Measurements from ENCODE around the gene MFN2.

MFN2 gene

DNA sequence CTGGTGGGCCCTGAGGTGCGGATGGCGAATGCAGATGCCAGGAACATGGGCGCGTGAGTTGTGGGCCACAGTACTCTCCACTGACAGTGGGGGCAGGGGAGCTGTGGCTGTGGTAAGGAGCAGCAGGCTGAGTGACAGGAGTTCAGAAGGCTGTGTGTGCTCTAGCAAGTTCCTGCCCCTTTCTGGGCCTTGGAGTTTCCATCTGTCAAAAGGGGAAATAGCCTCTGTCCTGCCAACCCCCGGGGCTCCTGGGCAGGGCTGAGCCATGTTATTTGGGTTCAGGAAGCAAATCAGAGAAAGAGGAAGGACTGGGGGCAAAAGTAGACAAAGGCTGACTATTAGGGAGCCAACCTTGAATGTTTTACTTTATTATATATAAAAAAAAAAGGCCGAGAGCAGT lies 19.5 kb upstream of the MFN2 start:
- no peak for FAIRE-seq

DNA sequence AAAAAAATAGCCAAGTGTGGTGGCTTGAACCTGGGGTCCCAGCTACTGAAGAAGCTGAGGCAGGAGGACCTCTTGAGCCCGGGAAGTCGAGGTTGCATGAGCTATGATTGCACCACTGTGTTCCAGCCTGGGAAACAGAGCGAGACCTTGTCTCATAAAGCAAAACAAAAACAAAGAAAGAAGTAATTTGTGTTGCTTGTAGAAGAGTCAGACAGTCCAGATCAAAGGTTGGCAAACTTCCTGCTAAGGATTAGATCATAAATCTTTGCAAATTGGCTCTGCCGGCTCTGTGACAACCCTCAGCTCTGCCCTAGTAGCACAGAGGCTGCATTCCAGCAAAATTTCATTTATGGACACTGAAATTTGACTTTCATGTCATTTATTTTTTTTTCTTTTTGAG lies 19.0 kb upstream of the MFN2 start:
- no peak for FAIRE-seq

DNA sequence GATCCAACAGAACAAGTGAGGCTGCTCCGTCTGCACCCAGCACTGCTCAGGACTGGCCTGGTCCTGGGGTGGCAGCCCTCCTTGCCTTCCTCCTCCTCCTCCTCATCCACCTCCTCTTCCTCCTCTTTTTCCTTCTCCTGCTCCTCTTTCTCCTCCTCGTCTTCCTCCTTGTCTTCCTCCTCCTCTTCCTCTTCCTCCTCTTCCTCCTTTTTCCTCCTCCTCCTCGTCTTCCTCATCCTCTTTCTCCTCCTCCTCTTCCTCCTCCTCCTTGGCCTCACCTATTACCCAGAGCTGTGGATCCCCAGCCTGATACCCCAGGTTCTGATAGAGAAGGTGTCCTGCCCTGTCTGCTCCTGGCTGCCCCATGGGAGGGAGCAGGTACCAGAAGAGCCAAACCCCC lies 16.6 kb upstream of the MFN2 start:
- FAIRE-seq, result no peak

DNA sequence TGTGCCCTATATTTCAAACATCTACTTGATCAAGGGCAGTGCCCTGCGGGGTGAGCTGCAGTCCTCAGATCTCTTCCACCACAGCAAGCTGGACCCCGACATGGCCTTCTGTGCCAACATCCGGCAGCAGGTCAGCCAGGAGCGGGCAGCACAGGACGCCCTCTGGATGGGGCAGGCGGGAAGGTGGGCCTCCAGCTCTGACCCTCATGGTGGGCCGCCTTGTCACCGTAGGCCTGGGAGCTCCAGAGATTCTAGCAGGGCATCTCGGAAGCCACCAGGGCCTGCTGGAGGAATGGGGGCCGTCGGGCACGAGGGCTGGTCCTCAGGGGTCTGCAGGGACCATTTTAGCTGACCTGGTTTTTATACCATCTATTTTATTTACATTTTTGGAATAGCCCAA lies 15.6 kb upstream of the MFN2 start:
- FAIRE-seq, result no peak

DNA sequence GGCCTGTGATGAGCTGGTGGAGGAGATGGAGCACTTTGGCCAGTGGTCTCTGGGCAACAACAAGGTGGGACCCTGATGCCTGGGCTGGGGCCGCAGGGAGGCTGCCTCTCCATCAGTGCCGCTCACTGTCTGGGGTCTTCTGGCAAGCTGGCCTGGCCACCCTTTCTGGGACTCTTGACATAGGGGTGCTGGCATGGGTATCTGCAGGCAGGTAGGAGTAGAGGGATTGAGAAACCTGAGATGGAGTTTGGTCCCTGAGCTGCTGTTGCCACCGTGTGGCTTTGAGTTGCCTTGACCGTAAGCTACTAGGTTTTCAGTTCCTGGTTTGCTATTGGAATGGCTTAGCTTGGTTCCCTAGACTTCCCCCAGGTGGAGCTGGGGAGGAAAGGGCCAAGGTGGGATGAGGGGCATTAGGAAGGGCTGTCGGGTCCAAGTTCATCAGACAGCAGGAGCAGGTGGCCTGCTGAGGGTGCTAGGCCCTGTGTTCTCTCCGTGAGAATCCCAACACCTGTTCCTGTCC lies 13.2 kb upstream of the MFN2 start:
- FAIRE-seq, result no peak

DNA sequence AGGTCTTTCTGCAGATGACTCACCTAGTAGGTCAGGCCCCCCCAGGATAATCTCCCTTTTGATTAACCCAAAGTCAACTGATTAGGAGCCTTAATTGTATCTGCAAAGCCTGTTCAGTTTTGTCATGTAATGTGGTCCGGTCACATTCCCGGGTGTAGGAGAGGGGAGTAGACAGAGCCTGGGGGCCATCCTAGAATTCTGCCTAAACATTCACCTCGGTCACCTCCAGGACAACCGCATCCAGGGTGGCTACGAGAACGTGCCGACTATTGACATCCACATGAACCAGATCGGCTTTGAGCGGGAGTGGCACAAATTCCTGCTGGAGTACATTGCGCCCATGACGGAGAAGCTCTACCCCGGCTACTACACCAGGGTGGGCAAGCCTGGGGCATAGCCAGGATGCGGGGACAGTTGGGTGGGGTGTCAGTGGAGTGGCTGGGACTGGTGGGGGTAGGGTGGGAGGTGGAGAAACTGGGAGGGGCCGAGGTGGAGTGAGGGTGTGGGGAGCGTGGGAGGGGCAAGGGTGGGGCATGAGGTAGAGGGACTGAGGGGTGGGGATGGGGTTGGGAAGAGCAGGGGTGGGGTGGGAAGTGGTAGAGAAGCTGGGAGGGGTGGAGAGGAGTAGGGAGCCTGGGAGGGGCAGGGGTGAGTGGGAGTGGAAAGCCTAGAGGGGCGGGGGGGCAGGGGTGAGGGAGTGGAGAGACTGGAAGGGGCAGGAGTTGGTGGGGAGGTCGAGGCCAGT lies 9.6 kb upstream of the MFN2 start:
- no peak for FAIRE-seq

DNA sequence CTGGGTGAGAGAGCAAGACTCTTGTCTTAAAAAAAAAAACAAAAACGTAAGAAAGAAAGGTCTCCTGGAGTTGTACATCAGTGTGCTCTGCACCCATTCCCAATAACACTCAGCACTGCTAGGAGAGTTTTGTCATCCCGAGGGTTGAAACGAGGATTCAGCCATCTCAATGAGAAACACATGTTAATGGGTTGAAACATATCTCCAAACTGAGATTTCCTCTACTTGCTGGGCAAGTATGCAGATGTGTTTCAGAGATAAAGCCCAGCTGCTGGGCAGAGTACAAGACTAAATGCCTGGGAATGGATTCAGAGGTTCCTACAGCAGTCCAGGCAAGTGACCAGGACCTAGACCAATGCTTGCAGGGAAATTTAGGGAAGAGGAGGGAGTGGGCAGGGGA lies 2.6 kb upstream of the MFN2 start:
- FAIRE-seq, result no peak

DNA sequence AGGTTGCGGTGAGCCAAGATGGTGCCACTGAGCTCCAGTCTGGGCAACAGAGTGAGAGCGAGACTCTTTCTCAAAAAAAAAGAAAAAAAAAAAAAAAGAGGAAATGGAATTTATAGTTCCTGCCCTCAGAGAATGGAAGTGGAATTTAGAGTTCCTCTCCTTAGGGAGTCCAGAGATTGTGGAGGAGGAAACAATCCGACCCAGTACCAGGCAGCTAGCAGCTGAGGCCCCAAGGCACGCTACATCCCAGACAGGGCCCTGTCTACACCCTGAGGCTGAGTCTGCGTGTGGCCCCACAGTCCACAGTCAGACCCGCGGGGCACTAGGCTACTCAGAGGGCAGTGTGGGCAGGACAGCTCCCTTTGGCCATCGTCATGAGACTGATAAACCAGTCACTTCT lies 1.9 kb upstream of the MFN2 start:
- FAIRE-seq, result no peak

DNA sequence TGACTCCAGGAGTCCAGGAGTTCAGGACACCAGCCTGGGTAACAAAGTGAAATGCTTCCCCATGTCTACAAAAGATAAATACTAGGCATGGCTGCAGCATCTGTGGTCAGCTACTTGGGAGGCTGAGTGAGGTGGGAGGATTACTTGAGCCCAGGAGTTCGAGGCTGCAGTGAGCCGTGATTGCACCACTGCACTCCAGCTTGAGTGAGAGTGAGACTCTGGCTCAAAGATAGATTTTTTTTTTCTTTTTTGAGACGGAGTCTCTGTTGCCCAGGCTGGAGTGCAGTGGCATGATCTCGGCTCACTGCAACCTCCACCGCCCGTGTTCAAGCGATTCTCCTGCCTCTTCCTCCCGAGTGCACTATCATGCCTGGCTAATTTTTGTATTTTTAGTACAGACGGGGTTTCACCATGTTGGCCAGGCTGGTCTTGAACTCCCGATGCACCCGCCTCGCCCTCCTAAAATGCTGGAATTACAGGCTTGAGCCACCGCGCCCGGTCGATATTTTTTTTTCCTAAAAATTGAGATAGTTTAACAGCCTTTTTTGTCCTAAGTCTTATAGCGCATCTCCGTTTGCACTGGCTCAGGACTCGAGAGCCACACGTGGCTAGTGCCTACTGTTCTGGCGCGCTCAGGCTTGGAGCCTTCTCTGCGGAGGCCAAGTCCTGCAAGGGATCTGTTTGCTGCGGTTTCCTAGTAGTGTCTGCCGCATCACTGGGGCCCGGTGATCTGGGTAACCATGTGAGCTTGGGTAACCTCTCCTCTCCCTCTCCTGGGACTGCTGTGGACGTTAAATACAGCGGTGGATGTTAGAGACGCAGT lies 1.0 kb upstream of the MFN2 start:
- no peak for FAIRE-seq

DNA sequence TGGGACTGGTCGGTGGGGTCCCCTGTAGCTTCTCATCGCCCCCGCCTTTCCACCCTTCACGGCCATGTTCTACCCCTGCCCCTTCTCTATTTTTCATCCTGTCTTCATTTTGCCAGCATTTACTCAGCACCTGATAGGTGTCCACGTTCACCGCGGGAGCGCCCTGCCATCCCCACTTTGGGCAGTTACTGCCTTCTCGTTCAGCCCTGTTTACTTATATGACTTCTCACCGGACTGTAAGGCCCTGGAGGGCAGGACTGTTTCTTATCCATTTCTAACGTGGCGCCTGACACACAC lies 380 bp downstream of the MFN2 start:
- FAIRE-seq, result no peak

DNA sequence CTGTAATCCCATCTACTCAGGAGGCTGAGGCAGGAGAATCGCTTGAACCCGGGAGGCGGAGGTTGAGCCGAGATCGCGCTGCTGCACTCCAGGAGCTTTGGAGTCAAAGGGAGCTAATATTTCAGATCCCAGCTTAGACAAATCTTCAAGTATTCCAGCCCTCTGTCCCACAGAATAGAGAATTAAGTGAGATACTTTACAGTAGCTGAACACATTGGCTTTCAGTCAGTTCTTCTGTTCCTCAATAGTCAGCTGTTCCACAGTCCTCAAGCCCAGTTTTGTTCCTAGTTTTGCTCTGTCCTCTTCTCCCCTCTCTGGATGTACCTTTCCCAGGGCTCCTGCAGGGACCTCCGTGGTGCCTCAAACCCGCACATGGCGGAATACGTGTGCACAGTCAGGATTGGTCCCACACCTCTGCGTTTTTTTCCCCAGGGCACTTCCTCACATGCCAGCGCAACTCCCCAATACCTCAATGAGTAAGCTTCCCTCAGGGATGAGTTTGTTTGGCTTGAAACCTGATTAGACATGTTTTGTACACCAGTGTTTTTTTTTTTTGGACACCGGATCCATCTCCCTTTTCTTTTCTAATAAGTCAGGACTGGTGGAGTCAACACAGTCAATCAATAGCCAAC lies 1.2 kb downstream of the MFN2 start:
- FAIRE-seq, result no peak

DNA sequence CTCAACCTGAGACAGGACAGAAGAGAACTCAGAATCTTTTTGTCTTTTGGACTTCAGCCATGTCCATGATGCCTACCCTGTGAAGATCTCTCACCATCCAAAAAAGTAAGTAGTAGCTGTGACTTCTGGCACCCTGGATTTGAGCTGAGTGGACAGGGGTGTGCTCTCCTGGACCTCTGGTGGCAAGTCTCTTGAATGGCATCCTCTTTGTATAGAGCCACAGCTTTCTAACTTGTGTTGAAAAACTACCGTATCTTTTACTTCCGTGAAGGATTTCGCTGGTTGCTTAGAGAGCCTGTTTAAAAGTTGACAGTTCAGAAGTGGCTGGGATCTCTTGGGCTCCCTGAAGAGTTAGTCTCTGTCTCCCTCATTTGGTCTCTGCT lies 1.8 kb downstream of the MFN2 start:
- FAIRE-seq, result no peak

DNA sequence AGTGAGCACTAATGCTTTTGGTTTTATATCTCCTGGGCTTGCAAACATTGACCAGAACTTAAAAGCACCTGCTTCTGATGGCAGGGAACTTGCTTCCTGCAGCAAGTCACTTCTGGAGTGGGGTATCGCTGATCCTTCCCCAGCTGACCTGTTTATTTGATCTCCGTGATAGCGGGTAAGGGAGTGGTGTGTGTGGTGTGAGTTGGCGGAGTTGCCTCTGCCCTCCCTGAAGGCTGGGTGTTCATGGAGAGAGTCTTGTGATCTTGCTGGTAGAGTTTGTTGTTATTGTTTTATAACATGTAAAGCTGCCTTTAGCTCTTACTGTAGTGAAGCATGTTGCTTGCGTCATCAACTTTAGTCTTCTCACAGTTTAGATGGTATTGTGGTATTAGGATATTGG lies 3.9 kb downstream of the MFN2 start:
- FAIRE-seq, result no peak

DNA sequence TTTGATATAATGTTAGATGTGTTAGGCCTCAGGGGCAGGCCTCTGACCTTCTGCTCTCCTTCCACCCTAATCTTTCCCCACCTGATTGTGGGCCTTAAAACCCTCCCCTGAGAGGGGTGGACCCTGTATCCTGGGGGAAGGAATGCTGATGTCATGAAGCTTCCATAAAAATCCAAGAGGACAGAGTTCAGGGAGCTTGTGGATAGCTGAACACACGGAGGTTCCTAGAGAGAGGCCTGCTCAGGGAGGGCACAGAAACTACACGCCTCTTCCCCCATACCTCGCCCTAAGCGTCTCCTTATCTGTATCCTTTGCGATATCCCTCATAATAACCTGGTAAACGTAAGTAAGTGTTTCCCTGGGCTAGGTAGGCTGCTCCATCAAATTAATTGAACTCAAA lies 4.3 kb downstream of the MFN2 start:
- FAIRE-seq, result no peak

DNA sequence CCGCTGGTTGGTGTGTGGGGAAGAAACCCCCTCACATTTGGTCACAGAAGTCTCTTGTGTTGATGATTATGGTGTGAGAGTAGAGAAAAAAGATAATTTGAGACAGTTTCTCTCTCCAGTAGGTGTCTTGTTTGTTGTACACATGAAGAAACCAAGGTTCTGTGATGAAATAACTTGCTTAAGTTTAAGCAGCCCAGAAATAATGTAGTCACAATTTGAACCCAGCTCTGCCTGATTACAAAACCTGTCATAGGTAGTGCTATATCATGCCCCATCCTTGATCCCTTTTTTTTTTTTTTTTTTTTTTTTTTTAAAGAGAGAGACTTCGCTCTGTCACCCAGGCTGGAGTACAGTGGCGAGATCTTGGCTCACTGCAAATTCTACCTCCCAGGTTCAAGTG lies 4.9 kb downstream of the MFN2 start:
- no peak for FAIRE-seq

DNA sequence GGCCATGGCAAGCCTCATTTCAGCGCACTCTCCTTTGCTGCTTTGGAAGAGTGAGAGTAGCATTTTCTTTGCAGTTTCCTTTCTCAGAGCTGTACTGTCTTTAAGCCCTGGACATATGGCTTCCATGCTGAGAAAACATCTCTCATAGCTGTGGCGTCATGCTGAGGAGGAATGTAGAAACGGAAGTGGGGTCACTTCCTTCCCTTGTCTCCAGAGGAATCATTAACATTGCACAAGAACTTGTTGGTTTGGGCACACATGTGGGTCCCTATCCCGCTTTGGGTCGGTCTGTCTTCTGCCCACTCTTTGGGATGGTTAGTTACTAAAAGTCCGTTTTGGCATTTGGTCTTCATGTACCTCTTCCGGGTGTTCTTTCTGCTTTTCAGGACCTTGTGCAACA lies 5.6 kb downstream of the MFN2 start:
- FAIRE-seq, result no peak

DNA sequence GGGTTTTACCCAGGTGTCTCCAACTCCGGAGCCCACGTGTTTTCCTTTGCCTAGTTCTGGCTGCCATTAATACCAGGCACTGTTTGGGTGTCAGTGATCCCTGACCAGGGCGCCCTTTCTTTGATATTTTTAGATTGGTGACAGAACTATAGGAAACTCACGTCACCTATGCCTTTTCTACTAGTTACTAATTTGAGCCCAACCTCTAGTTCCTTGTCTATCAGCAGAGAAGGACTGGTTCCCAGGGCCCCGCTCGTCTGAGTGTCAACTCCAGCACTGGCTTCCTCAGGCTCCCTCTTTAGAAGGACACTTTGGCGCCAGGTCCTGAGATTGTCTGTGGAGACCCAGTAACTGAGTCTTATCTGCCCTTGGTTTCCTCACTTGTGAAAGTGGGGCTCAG lies 9.4 kb downstream of the MFN2 start:
- FAIRE-seq, result no peak

DNA sequence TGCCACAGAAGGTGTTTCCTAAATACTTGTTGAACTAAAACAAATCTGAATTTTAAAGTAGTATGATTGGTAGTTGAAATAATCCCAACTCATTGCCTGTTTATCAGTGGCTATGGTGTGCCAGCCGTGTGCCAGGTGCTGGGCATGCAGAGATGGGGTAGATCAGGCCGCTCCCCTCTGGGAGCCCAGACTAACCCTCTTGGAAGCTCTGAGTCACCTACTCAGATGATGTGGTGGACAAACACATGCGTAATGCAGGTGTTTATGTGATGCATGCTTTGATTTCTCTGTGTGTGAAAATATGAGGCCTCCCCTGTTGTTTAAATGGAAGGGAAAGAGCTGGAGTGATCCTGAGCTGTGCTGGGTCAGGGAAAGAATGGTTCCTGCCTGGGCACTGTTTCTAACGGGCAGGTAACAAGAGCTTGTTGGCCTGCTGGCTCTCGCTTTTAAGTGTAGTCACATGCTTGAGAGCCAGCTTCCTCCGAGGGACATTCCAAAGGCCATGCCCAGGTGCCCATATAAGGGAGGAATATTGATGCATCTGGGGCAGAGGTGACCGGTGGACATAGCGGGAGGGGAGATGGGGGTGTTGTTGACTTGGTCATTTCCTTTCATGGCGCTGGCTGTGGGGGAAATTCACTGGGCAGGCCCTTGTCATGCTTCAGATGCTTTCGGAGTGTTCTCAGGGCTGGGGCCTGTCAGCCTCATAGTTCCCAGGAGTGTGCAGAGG lies 10.2 kb downstream of the MFN2 start:
- no peak for FAIRE-seq

DNA sequence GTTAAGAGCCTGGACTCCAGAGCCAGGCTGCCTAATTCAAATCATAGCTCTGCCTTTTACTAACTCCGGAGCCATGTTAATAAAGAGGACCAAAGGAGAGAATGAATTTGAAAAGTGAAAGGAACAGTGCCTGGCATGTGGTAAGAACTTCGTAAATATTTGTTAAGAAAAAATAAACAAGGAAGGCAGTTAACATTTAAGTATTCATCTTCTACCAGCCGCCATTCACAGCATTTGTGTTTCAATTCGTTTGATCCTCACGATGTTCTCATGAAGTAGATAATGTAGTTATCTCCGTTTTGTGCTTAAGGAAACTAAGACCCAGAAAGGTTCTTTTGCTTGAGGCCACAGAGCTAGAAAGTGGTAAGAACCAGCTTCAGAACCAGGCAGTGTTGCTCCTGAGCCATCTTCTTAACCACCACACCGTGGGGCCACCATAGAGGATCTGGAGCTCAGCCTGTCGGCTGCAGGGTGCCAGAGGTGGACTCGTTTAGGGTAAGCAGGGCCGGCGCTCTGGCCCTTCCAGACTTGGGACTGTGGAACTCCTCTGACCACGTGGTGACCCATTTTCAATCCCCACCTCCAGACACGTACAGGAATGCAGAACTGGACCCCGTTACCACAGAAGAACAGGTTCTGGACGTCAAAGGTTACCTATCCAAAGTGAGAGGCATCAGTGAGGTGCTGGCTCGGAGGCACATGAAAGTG lies 11.9 kb downstream of the MFN2 start:
- no peak for FAIRE-seq

DNA sequence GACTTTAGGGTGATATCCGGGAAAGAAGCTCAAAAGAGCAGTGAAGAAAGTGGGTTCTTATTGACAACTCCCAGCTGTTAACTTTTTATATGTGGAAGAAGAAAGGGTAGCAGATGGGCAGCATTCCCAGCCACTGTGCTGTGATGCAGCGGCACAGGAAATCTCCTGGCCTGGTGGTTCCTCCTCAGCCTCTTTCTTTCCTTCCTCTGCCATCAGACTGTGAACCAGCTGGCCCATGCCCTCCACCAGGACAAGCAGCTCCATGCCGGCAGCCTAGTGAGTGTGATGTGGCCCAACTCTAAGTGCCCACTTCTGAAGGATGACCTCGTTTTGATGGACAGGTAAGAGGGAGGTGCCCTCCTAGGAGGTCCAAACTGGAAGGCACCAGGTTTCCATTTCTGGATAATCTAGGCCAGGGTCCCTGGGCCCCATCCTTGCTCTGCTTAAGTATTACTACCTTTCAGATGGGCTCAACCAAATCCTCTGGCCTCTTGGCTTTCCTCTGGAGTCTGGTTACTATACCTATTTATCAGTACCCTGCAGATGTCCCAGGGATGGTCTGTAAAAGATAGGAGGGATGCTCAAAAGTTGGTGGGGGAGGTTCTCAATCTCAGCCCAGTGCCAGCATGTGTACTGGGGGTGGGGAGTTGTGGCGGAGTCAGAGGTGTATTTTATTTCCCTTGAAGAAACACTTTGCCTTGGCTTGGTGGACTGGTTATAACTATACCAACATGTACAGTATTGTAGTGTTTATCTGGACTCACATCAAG lies 17.0 kb downstream of the MFN2 start:
- FAIRE-seq, result no peak

DNA sequence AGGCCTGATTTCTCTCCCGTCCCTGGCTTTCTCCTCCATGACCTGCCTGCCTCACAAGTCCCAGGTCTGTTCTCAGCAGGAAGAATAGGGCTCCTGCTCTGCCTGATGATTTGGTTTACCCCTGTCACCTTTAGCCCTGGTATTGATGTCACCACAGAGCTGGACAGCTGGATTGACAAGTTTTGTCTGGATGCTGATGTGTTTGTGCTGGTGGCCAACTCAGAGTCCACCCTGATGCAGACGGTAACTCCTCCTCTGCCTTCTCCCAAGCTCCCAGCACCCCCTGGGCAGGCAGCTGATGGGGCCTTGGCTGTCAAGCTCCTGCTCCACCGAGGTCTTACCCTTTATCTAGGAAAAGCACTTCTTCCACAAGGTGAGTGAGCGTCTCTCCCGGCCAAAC lies 18.4 kb downstream of the MFN2 start:
- FAIRE-seq, result no peak

DNA sequence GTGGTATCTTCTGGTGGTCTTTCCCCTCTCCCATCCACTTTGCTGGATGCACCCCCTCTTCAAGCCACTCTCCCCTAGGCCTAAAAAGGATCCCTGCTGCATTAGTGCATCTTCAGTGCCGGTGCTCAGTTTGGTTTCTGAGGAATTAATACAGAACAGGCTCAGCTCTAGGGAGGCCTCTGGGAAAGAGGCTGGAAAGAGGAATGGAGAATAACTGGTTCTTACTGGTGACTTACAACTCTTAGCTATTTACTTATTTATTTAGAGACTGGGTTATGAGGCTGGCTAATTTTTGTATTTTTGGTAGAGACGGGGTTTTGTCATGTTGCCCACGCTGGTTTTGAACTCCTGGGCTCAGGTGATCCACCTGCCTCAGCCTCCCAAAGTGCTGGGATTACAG lies 19.0 kb downstream of the MFN2 start:
- FAIRE-seq, result no peak
